K562 (cell line): ENCODE measurements around the gene GALNT9. TPM values are rescaled to one million over a fixed set of nuclear protein-coding genes. Genes with fewer than 3 reads are reported as not detected.

Experiments
- ATAC-seq: fragments of 200-7000 bp; cut with Tn5 transposase; 3 replicates; pipeline ENCODE4 v1.9.1; 2020; ENCODE audit warnings: moderate library complexity
- BruUV-seq: library from RNA; stranded (reverse); fragments of 400-500 nt; replicated peaks from 2 replicates; lab custom pipeline; 2021; lab: Mats Ljungman, UMichigan
- CTCF ChIA-PET: fragments of 300-600 bp; formaldehyde crosslinking; extraction: SDS; loops from one replicate; lab custom pipeline; 2021; ENCODE audit warnings: low intra/inter-chr PET ratio; lab: Yijun Ruan, JAX
- POLR2A ChIA-PET: fragments of 300-600, 350-650 bp; sonication (Branson Sonifier 250); formaldehyde crosslinking; extraction: SDS; loops from one replicate; lab custom pipeline; 2021; ENCODE audit warnings: antibody characterized with exemption, inconsistent platforms; lab: Yijun Ruan, JAX
- DNase-seq, 4 experiments: peaks; one replicate each; pipeline versions ENCODE4 v3.0.0 to v3.0.0-alpha.2; 2011 to 2018; ENCODE audit warnings: low spot score in 3 of 4, mixed read lengths in 3 of 4; ENCODE audit errors: extremely low read depth in 1 of 4
- FAIRE-seq: peaks from 2 replicates; lab custom pipeline; 2011; peaks lifted over from hg19 to GRCh38; lab: Jason Lieb, UNC
- H2AFZ ChIP-seq: 2 replicates; pipeline ENCODE4 v1.6.0; 2011; ENCODE audit warnings: low read depth, low read length, control low read depth, inconsistent platforms
- H3K27ac ChIP-seq: fragments of 200-600 bp; 3 replicates; pipeline ENCODE4 v1.8.0; 2011; ENCODE audit warnings: low read depth, mild to moderate bottlenecking, control low read depth, inconsistent platforms, low read length, moderate library complexity, mixed read lengths; ENCODE audit errors: extremely low read depth
- H3K27me3 ChIP-seq, 2 experiments: fragments of 300-600 bp in 1 of 2; 2 replicates in 1 of 2; 3 replicates in 1 of 2; pipeline versions ENCODE4 v1.6.0 to v1.8.0; 2011; ENCODE audit warnings: inconsistent platforms in 2 of 2, low read length in 2 of 2, mild to moderate bottlenecking in 1 of 2, mixed read lengths in 1 of 2, moderate library complexity in 1 of 2; ENCODE audit not compliant: control insufficient read depth in 2 of 2, insufficient read depth in 2 of 2
- H3K36me3 ChIP-seq: fragments of 300-600 bp; 3 replicates; pipeline ENCODE4 v1.8.0; 2011; ENCODE audit warnings: mild to moderate bottlenecking, low read length, inconsistent platforms; ENCODE audit not compliant: control insufficient read depth, insufficient read depth
- H3K4me1 ChIP-seq, 2 experiments: fragments of 200-600 bp in 1 of 2; replicated peaks in 1 of 2; 2 replicates in 1 of 2; 3 replicates in 1 of 2; pipeline versions ENCODE4 v1.5.1 to v1.8.0; 2011; ENCODE audit warnings: inconsistent platforms in 2 of 2, low read length in 2 of 2, mild to moderate bottlenecking in 1 of 2, mixed read lengths in 1 of 2, moderate library complexity in 1 of 2; ENCODE audit not compliant: control insufficient read depth in 2 of 2, insufficient read depth in 2 of 2
- H3K4me2 ChIP-seq: 2 replicates; pipeline ENCODE4 v1.6.1; 2011; ENCODE audit warnings: low read length, control low read depth, inconsistent platforms, mixed read lengths; ENCODE audit not compliant: insufficient read depth
- H3K4me3 ChIP-seq: fragments of 200-600 bp; sonication (generic), shearing (Covaris generic); 2 replicates; pipeline ENCODE4 v1.5.1; 2016; ENCODE audit warnings: control low read depth, inconsistent platforms
- H3K79me2 ChIP-seq: fragments of 200-600 bp; 3 replicates; pipeline ENCODE4 v1.8.0; 2011; ENCODE audit warnings: low read length, inconsistent platforms; ENCODE audit not compliant: control insufficient read depth, insufficient read depth
- H3K9ac ChIP-seq, 2 experiments: 2 replicates each; pipeline versions ENCODE4 v1.6.0 to v1.6.1; 2011; ENCODE audit warnings: low read depth in 2 of 2, low read length in 2 of 2, control low read depth in 1 of 2, inconsistent platforms in 1 of 2, mild to moderate bottlenecking in 1 of 2, mixed read lengths in 1 of 2; ENCODE audit not compliant: insufficient read depth in 1 of 2
- H3K9me1 ChIP-seq: one replicate; pipeline ENCODE4 v1.6.0; 2011; ENCODE audit warnings: inconsistent platforms, mild to moderate bottlenecking, low read length, moderate library complexity; ENCODE audit not compliant: control insufficient read depth, insufficient read depth
- H3K9me3 ChIP-seq: replicated peaks from 2 replicates; pipeline ENCODE4 v1.5.1; 2011; ENCODE audit warnings: low read depth, low read length, inconsistent platforms; ENCODE audit not compliant: control insufficient read depth, insufficient read depth
- H4K20me1 ChIP-seq: replicated peaks from 2 replicates; pipeline ENCODE4 v1.6.1; 2011; ENCODE audit warnings: low read length, inconsistent platforms, mixed read lengths; ENCODE audit not compliant: control insufficient read depth, insufficient read depth
- BRD9 ChIP-seq: fragments of 450-650 bp; IDR thresholded peaks from 2 replicates; pipeline ENCODE4 v1.6.1; 2018; ENCODE audit warnings: low read depth; ENCODE audit not compliant: partially characterized antibody
- ELF1 ChIP-seq: fragments of 200-800 bp; sonication (Bioruptor generic); IDR thresholded peaks from 2 replicates; pipeline ENCODE4 v1.6.1; 2016; ENCODE audit warnings: missing genetic modification characterization, missing compliant biosample characterization
- REST ChIP-seq, 2 experiments: fragments of 450-650 bp; formaldehyde crosslinking in 1 of 2; IDR thresholded peaks; 2 replicates each; pipeline versions ENCODE4 v1.4.0 to v1.6.1; 2014 to 2020; ENCODE audit warnings: mild to moderate bottlenecking in 2 of 2, borderline replicate concordance in 1 of 2, low read depth in 1 of 2
- SRSF3 ChIP-seq: fragments of 200-400 bp; formaldehyde crosslinking; IDR thresholded peaks from 2 replicates; pipeline ENCODE4 v1.6.1; 2016; ENCODE audit warnings: mild to moderate bottlenecking, low read length, moderate library complexity; ENCODE audit not compliant: insufficient read depth
- ZFP30 ChIP-seq: fragments of 250-450 bp; sonication (Bioruptor Pico); IDR thresholded peaks from 2 replicates; pipeline ENCODE4 v1.8.0; 2022; ENCODE audit warnings: moderate library complexity, mild to moderate bottlenecking, inconsistent platforms, borderline replicate concordance
- WGBS: fragments of 100-300 bp; shearing (Covaris generic); methylation state at CpG from one replicate; pipeline ENCODE4 v1.1.6; 2016; ENCODE audit warnings: low coverage, mixed read lengths; ENCODE audit not compliant: insufficient coverage; ENCODE audit errors: missing lambda C conversion rate; 5-methylcytosine and 5-hydroxymethylcytosine counted together
- in situ Hi-C: fragments of 300-500 bp; cut with MboI; formaldehyde crosslinking; loops from 4 replicates; pipeline ENCODE4 v1.15.0; 2018; ENCODE audit warnings: inconsistent platforms, mixed read lengths
- intact Hi-C: fragments of 100-400 bp; cut with micrococcal nuclease; formaldehyde crosslinking; loops from 2 replicates; pipeline ENCODE4 v1.14.2; 2022
- polyA plus RNA-seq, 8 experiments: library from polyadenylated mRNA; depleted of rRNA in 4 of 8; stranded (reverse) in 5 of 8; unstranded in 3 of 8; fragments of >200 nt; fragmentation: Nextera tagmentation in 2 of 8; fragmentation: Illumina TruSeq in 1 of 8; extraction: Ambion mirVana in 2 of 8; extraction: Trizol in 1 of 8; gene quantifications; 2 replicates each; pipeline versions ENCODE4 v1.2.1 to v1.2.3, GENCODE V29; 2011 to 2014; ENCODE audit warnings: inconsistent platforms in 1 of 8, missing spikeins in 1 of 8
- total RNA-seq, 7 experiments: library from RNA; depleted of rRNA in 6 of 7; stranded (reverse); fragments of >200 nt in 6 of 7; fragmentation: Illumina TruSeq in 2 of 7; extraction: Trizol in 2 of 7; gene quantifications; 2 replicates each; pipeline versions ENCODE4 v1.2.1 to v1.2.3, GENCODE V29; 2011 to 2021; ENCODE audit warnings: low replicate concordance in 1 of 7
- TF ChIP-seq, protein P1 (sequence below): fragments of 450-650 bp; formaldehyde crosslinking; IDR thresholded peaks from 2 replicates; pipeline ENCODE4 v1.4.0; 2020; ENCODE audit warnings: mild to moderate bottlenecking, mixed read lengths

GALNT9 gene
- total and polyA plus RNA-seq, 9 of the 15 experiments (the other 6 are each of a cell fraction or from before 2014, with no cell fraction given) = not detected

- no peak overlapping the region for H3K9ac ChIP-seq
- H3K4me1 ChIP-seq = peaks cover 0 to 5% of the 10 kb centered on the region in 2 experiments; a peak in 1 of 5 replicates
- no peak overlapping the region for H3K4me2 ChIP-seq
- FAIRE-seq (no peak), DNase-seq (no peak), ATAC-seq (no peak)
- no peaks in the 10 kb centered on the region for H3K36me3 ChIP-seq
- BruUV-seq = no TSS peak
- CTCF ChIA-PET = no interaction called here
- 0 out of 2 replicates have a peak, but pooled peaks cover 5% of the 10 kb centered on the region for H4K20me1 ChIP-seq
- no peaks in the 10 kb centered on the region for H3K9me3 ChIP-seq
- POLR2A ChIA-PET = no interaction called here
- intact Hi-C loops = no loop called here
- no peaks in the 10 kb centered on the region for H3K9me1 ChIP-seq
- in situ Hi-C loops = no loop called here
- WGBS = under 1% methylated on average over 14 of the region's 15 CpGs
- H3K79me2 ChIP-seq = no peaks in the 10 kb centered on the region
- no peak overlapping the region for H3K27ac ChIP-seq
- peaks cover 28 to 66% of the 10 kb centered on the region in 2 experiments for H3K27me3 ChIP-seq
- H2AFZ ChIP-seq = no peak overlapping the region
- TF ChIP-seq BRD9 (no peak), SRSF3 (no peak), ZFP30 (CRISPR knock-in tag) (no peak), ELF1 (tag) (no peak), REST (IDR thresholded peaks at IDR 0.05; ENCODE audit: borderline replicate concordance) (no peak), REST (CRISPR knock-in tag; IDR thresholded peaks at IDR 0.05; ENCODE audit: low read depth) (no peak)
- TF ChIP-seq, protein P1, sequence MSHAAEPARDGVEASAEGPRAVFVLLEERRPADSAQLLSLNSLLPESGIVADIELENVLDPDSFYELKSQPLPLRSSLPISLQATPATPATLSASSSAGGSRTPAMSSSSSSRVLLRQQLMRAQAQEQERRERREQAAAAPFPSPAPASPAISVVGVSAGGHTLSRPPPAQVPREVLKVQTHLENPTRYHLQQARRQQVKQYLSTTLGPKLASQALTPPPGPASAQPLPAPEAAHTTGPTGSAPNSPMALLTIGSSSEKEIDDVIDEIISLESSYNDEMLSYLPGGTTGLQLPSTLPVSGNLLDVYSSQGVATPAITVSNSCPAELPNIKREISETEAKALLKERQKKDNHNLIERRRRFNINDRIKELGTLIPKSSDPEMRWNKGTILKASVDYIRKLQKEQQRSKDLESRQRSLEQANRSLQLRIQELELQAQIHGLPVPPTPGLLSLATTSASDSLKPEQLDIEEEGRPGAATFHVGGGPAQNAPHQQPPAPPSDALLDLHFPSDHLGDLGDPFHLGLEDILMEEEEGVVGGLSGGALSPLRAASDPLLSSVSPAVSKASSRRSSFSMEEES = no peak
- H3K4me3 ChIP-seq = no peak overlapping the region
Measured at GRCh38 chr12:132353811-132354210, 24.4 kb upstream of the GALNT9 start.
